ENCODE measurements around the gene PRR20B. TPM values are rescaled to one million over a fixed set of nuclear protein-coding genes. Genes with fewer than 3 reads are reported as not detected.
"Not testable (repeated sequence)": the region's sequence is repeated elsewhere in the genome, so short reads cannot be mapped to it uniquely, and the experiment has no call there.

The PRR20B gene
- total RNA-seq (2014; rRNA removed; shearing (Covaris generic)), result not detected in 2 replicates

GRCh38 chr13:57147188-57147587 is at the start of gene PRR20B:
Gene PRR20B, plus strand, starts transcription at chr13:57147488. Its CDS starts 387 bp downstream, at chr13:57147875.
- not testable (repeated sequence) for DNase-seq (ENCODE audit: low spot score)

- DNase-seq (ENCODE audit: low spot score), result no peak
These were observed 32.3 kb upstream of the PRR20B start for GRCh38 chr13:57114945-57115344.

GRCh38 chr13:57123681-57124080 is 23.6 kb upstream of the PRR20B start:
- no peak for DNase-seq (ENCODE audit: low spot score)

DNA sequence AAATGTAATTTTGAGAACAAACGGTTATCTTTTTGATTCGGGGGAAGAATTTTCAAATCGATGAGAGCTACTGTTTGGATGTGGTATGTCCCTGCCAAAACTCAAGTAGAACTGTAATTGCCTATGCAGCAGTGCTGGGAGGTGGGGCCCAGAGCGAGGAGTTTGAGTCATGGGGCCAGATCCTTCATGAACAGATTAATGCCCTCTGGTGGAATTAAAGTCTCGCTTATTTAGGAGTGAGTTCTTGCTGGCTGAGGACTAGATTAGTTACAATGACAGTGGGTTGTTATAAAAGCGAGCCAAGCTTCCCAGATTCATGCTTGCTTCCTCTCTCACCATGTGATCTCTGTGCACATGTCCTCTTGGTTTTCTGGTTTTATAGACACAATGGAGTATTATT is 18.4 kb upstream of the PRR20B start:
- DNase-seq (ENCODE audit: low spot score), result no peak

GRCh38 chr13:57136093-57136492 is 11.2 kb upstream of the PRR20B start:
- no peak for DNase-seq (ENCODE audit: low spot score)

- DNase-seq (ENCODE audit: low spot score), result no peak
These were observed 9.7 kb upstream of the PRR20B start for GRCh38 chr13:57137585-57137984.

DNA sequence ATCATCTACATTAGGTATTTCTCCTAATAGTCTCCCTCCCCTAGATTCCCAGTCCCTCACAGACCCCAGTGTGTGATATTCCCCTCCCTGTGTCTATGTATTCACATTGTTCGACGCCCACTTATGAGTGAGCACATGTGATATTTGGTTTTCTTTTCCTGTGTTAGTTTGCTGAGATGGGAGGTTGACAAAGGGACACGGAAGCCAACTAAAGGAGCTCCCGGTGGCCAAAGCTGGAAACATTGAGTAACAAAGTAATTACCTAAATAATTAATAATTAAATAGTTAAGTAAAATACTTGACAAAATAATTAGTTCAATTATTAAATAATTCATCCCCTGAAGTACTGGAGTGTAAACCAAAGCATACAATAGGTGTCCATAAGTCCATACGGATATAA is 8.3 kb upstream of the PRR20B start:
- no peak for DNase-seq (ENCODE audit: low spot score)

GRCh38 chr13:57139781-57140180 is 7.5 kb upstream of the PRR20B start:
- not testable (repeated sequence) for DNase-seq (ENCODE audit: low spot score)

DNA sequence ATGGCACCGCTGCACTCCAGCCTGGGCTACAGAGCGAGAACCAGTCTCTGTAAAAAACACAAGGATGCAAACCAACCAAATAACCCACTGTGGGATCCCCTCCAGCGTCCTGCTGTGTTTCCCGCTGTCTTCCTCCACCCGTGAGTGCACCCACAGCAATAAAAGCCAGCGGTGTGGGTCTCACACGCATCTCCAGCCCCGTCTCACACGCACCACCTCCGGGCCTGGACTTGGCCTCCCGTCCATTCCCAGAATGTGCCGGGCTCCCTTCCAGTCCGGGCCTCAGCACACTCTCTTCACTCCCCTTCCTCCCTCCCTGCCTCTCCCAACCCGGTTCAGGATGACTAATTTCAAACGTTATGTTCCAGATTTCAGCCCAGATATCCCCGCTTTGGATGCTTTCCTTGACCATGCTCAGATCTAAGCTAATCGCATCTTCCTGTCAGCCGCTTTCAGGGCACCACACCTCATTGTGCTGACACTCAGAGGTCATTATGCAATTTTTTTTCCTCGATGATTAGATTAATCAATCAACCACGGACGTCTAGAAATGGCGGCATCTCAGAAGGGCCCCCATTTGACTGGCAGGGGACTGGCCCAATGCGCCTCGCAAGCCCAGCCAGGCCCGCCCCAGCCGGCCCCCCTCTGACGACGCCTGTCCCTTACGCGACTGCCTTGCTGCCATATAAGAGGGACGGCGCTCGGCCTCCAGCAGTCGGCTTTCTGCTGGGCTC is 6.9 kb upstream of the PRR20B start, which contains the start of gene PRR20A:
TSS of gene PRR20A (plus strand) at position 684 of the 734 bp plus-strand sequence. CDS start 387 bp downstream, outside the sequence.
- not testable (repeated sequence) for DNase-seq (ENCODE audit: low spot score)

GRCh38 chr13:57148106-57148505 is 818 bp downstream of the PRR20B start:
- not testable (repeated sequence) for DNase-seq (ENCODE audit: low spot score)

- DNase-seq (ENCODE audit: low spot score), result not testable (repeated sequence)
These were observed 6.5 kb downstream of the PRR20B start, which contains the start of gene PRR20C for GRCh38 chr13:57153761-57154160. Gene PRR20C, plus strand, starts transcription at chr13:57154061. Its CDS starts 387 bp downstream, at chr13:57154448.

DNA sequence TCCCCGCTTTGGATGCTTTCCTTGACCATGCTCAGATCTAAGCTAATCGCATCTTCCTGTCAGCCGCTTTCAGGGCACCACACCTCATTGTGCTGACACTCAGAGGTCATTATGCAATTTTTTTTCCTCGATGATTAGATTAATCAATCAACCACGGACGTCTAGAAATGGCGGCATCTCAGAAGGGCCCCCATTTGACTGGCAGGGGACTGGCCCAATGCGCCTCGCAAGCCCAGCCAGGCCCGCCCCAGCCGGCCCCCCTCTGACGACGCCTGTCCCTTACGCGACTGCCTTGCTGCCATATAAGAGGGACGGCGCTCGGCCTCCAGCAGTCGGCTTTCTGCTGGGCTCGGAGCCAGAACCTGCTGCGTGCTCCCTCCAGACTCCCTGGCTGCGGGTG is 13.0 kb downstream of the PRR20B start, which contains the start of gene PRR20D:
TSS of gene PRR20D (plus strand) at position 301 of the 400 bp plus-strand sequence. CDS start 387 bp downstream, outside the sequence.
- DNase-seq (ENCODE audit: low spot score), result not testable (repeated sequence)

GRCh38 chr13:57166897-57167296 is 19.6 kb downstream of the PRR20B start, which contains the start of gene PRR20E:
Gene PRR20E, plus strand, starts transcription at chr13:57167197. Its CDS starts 387 bp downstream, at chr13:57167584.
- not testable (repeated sequence) for DNase-seq (ENCODE audit: low spot score)

- no peak for DNase-seq (ENCODE audit: low spot score)
These were observed 44.4 kb downstream of the PRR20B start for GRCh38 chr13:57191667-57192066.

Other genes with a start within 250 kb of the PRR20B start
- not detected in 2 replicates for gene PRR20A, start 6.6 kb upstream of the PRR20B start, total RNA-seq (2014; rRNA removed; shearing (Covaris generic))
- gene PRR20C, start 6.6 kb downstream of the PRR20B start, total RNA-seq (2014; rRNA removed; shearing (Covaris generic)), result not detected in 2 replicates
- not detected in 2 replicates for gene PRR20D, start 13.1 kb downstream of the PRR20B start, total RNA-seq (2014; rRNA removed; shearing (Covaris generic))
- gene PRR20E, start 19.7 kb downstream of the PRR20B start, total RNA-seq (2014; rRNA removed; shearing (Covaris generic)), result not detected in 2 replicates

Measured in H4 (cell line).